ENCODE data around the gene DNER.
"Not testable (repeated sequence)": the region's sequence is repeated elsewhere in the genome, so short reads cannot be mapped to it uniquely, and the experiment has no call there.

DNER gene

DNA sequence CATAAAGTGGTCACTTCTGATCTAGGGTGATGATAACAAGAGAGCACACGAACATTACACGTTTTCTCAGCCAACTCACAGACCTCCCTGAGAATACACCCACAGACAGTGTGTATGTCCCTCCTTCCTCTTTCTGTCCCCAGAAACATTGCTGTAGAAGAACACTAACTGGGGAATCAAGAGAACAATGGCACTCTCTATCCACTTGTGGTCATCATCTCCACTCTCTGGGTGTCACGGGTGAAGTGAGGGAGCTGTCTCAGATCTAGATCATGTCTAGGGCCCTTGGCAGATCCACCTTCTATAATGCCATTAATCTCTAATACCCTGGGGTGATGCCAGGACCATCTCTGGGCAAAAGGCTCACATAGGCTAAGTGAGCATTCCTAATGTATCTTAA, 97.9 kb downstream of the DNER start:
- H3K4me3 ChIP-seq (ENCODE audit: control insufficient read depth, low read depth, low read length) = no peak overlapping the region
- TF ChIP-seq, protein P1, sequence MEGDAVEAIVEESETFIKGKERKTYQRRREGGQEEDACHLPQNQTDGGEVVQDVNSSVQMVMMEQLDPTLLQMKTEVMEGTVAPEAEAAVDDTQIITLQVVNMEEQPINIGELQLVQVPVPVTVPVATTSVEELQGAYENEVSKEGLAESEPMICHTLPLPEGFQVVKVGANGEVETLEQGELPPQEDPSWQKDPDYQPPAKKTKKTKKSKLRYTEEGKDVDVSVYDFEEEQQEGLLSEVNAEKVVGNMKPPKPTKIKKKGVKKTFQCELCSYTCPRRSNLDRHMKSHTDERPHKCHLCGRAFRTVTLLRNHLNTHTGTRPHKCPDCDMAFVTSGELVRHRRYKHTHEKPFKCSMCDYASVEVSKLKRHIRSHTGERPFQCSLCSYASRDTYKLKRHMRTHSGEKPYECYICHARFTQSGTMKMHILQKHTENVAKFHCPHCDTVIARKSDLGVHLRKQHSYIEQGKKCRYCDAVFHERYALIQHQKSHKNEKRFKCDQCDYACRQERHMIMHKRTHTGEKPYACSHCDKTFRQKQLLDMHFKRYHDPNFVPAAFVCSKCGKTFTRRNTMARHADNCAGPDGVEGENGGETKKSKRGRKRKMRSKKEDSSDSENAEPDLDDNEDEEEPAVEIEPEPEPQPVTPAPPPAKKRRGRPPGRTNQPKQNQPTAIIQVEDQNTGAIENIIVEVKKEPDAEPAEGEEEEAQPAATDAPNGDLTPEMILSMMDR (IDR thresholded peaks at IDR 0.05; ENCODE audit: control insufficient read depth, insufficient read depth, low read depth, low read length, missing control alignments) = no peak
- DNase-seq (ENCODE audit: low read depth) = no peak

DNA sequence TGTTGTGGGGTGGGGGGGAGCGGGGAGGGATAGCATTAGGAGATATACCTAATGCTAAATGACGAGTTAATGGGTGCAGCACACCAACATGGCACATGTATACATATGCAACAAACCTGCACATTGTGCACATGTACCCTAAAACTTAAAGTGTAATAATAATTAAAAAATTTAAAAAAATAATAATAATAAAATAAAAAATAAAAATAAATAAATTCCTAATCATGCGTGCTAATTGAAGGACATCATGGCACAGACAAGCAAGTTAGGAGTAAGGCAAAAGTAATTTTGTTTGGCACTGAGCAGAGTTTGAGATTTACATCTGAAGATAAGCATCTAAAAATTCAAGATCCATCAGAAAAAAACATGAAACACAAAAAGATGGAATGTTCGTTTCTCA, 100.3 kb downstream of the DNER start:
- DNase-seq (ENCODE audit: low read depth); H3K4me3 ChIP-seq (ENCODE audit: control insufficient read depth, low read depth, low read length): not testable (repeated sequence)

DNA sequence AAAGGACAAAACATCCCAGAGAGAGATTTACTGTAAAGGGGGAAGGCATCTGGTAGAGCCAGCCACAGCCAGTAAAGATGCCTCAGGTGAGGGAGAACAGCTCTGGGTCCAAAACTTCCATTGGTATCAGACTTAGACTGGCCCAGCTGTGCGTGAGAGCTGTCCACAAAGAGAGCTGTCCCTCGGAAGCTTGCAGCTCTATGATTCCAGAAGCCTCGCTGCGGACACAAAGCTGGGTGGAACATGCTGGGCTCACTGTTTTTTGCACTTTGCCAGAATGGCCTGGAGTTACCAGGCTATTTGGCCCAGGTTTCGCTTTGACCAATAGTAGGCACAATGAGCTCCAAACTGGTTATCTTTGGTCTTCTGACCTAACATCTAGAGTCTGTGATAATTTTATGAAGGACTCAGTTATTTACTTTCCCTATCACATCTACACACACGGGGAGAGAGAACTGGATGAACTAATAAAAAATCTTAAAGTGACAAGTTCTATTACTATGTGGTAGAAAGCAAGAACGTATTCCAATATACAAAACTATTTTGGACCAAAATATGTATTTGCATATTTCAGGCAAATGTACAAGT, 101.9 kb downstream of the DNER start:
- no peak for DNase-seq (ENCODE audit: low read depth)
- TF ChIP-seq, protein P1 (IDR thresholded peaks at IDR 0.05; ENCODE audit: control insufficient read depth, insufficient read depth, low read depth, low read length, missing control alignments) = no peak
- no peak overlapping the region for H3K4me3 ChIP-seq (ENCODE audit: control insufficient read depth, low read depth, low read length)

DNA sequence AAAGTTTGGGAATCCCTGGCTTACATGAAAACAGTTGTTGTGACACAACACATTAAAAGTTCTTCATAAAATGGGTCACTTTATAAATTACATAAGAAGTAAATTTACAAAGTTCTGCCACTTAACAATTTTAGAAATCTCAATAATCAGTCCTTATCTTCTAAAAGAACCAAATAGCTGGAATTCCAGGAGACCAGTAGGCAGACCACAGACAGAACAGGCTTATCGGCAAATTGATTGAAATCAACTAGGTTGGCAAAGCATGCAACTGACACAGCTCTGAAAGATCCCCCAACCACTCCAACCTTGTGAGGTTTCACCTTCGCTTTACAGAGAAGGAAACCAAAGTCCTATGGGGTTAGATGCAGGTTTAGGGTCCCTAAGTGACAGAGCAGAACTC, 103.0 kb downstream of the DNER start:
- no peak for DNase-seq (ENCODE audit: low read depth)
- TF ChIP-seq, protein P1 (IDR thresholded peaks at IDR 0.05; ENCODE audit: control insufficient read depth, insufficient read depth, low read depth, low read length, missing control alignments) = no peak

DNA sequence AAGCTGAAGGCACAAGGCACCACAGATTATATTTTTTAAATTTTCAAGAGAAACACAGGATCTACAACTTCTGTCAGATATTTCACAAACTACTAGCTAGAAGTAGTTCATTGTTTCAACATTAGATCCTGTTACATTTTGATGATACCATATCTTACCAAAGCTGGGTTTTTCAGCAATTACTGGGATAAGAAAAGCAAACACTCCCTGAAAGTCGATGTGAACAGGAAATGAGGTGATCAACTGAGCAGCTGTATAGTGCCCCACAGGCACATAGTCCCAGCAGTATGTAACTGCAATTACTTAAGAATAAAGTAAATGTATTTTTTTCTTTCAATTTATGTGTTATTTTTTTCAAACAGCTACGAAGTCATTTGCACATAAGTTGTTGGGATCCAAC, 103.5 kb downstream of the DNER start:
- no peak overlapping the region for H3K4me3 ChIP-seq (ENCODE audit: control insufficient read depth, low read depth, low read length)
- TF ChIP-seq, protein P1 (IDR thresholded peaks at IDR 0.05; ENCODE audit: control insufficient read depth, insufficient read depth, low read depth, low read length, missing control alignments) = no peak
- no peak for DNase-seq (ENCODE audit: low read depth)

More for the DNA sequence above, 103.0 kb downstream of the DNER start:
- no peak overlapping the region for H3K4me3 ChIP-seq (ENCODE audit: control insufficient read depth, low read depth, low read length)

DNA sequence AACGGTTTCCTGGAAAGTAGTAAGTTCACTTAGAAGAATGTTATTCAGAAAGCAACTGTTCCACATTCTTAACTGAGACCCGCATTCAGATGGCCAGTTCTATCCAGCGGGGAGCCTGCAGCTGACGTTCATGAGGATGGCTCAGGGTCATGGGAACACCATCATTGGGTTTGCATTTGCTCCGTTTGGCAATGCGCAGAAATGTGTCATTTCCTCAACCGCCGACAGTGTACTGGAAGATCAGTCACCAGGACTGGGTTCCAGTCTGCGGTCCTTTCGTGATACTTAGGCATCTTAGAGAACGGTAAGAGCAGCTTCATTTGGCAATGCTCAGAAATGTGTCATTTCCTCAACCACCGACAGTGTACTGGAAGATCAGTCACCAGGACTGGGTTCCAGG, 104.0 kb downstream of the DNER start:
- H3K4me3 ChIP-seq (ENCODE audit: control insufficient read depth, low read depth, low read length) = no peak overlapping the region
- no peak for DNase-seq (ENCODE audit: low read depth)
- TF ChIP-seq, protein P1 (IDR thresholded peaks at IDR 0.05; ENCODE audit: control insufficient read depth, insufficient read depth, low read depth, low read length, missing control alignments) = no peak

DNA sequence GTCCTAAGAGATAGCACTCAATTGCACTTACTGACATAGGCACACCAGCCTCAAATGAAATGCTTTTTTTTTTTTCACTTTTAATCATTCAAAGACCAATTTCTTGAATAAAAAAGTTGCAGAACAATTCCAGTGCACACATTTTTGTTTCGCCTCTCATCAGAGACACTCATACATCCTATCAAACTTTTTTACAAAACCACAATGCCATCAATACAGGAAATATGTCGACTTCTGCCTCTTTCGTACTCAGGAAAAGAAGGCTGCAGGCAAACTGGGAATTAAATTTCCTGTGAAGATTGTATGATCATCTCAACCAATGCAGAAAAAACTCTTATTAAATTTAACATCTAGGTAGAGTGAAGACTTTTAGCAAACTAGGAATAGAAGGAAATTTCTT, 112.4 kb downstream of the DNER start:
- TF ChIP-seq, protein P1 (IDR thresholded peaks at IDR 0.05; ENCODE audit: control insufficient read depth, insufficient read depth, low read depth, low read length, missing control alignments) = no peak
- no peak overlapping the region for H3K4me3 ChIP-seq (ENCODE audit: control insufficient read depth, low read depth, low read length)
- DNase-seq (ENCODE audit: low read depth) = no peak
